Epithelial cell of esophagus (primary cell): ENCODE results near the gene XRCC5.

ENCODE experiments used
- DNase-seq: peaks from one replicate; pipeline ENCODE4 v3.0.0; 2010; ENCODE audit warnings: low read depth
- H3K4me3 ChIP-seq: 2 replicates; pipeline ENCODE4 v1.5.1; 2011; ENCODE audit warnings: mild to moderate bottlenecking, low read length, control low read depth
- TF ChIP-seq, protein P1 (sequence below): IDR thresholded peaks from 2 replicates; pipeline ENCODE4 v1.5.1; 2011; ENCODE audit warnings: low read depth, mild to moderate bottlenecking, low read length, control low read depth, inconsistent platforms; ENCODE audit not compliant: insufficient read depth; ENCODE audit errors: missing control alignments

The XRCC5 gene

GRCh38 chr2:216245391-216245975 is 136.3 kb downstream of the XRCC5 start:
- TF ChIP-seq, protein P1, sequence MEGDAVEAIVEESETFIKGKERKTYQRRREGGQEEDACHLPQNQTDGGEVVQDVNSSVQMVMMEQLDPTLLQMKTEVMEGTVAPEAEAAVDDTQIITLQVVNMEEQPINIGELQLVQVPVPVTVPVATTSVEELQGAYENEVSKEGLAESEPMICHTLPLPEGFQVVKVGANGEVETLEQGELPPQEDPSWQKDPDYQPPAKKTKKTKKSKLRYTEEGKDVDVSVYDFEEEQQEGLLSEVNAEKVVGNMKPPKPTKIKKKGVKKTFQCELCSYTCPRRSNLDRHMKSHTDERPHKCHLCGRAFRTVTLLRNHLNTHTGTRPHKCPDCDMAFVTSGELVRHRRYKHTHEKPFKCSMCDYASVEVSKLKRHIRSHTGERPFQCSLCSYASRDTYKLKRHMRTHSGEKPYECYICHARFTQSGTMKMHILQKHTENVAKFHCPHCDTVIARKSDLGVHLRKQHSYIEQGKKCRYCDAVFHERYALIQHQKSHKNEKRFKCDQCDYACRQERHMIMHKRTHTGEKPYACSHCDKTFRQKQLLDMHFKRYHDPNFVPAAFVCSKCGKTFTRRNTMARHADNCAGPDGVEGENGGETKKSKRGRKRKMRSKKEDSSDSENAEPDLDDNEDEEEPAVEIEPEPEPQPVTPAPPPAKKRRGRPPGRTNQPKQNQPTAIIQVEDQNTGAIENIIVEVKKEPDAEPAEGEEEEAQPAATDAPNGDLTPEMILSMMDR = no peak
- no peak for DNase-seq
- H3K4me3 ChIP-seq = no peak overlapping the region

DNA sequence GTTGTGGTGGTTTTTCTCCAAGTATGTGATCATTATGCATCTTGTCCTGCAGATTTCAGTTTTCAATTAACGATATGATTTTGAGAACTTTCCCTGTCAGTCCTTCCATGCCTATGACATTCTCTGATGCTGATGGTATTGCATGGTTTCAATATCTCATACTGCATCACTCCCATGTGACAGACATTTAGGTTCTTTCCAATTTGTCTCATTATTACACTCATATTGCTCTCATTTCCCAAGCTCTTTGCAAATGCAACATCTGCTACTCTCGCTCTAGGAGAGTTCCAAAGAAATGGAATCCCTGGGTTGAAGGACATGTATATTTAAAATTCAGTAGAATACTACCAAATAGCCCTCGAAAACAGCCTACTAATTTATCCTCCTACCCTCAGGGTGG is 137.6 kb downstream of the XRCC5 start:
- no peak for DNase-seq
- H3K4me3 ChIP-seq = no peak overlapping the region
- TF ChIP-seq, protein P1 = no peak
